ENCODE results near the gene DOP1A.

Gene DOP1A

DNA sequence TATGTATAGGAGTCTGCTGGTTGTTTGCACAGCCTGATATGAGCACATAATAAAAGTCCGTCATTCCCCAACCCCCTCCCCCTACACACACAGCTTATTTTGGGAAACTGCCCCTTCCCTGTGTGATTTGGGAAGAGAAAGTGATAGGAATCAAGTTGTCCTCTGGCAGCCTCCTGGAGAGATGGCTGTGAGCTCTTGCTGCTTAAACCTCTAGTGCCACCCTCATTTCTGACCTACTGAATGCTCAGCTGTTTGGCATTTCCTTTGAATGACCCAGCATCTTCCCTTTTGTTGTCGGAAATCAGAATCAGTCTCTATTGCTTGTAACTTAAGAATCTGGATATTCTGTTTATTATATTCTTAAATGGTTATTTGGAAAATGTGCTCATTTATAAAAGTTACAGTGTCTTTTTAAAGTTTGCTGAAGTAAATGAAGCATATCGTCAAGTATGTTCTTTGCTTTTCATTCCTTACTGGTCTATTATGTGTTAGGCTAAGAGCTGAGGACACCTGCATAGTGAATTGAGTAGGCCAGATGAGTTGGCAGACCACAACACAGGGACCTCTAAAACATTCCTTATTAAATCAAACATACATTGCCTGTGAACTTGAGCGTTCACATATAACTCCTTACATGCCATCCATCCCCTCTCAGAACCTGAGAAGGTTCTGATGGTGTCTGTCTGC lies 131.2 kb downstream of the DOP1A start:
- DNase-seq (ENCODE audit: low read depth): peak; percentile 67

DNA sequence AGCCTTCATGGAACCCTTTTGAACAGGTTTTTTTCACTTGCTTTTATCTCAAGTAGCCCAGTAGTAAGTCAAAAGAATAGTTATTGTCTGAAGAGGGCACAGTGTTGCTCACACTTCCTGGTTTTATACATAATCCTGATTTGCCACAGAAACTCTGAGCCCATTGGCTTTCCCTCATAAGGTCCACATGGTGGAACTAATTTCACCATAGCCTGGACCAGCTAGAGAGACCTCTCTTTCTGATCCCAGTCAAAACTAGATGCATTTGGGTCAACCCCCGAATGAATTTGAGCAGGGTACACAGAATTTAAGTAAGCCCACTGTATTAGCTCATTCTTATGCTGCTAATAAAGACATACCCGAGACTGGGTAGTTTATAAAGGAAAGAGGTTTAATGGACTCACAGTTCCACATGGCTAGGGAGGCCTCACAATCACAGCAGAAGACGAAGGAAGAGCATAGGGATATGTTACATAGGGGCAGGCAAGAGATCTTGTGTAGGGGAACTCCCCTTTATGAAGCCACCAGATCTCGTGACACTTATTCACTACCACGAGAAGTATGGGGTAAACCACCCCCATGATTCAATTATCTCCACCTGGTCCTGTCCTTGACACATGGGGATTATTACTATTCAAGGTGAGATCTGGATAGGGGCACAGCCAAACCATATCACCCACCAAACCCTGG lies 131.8 kb downstream of the DOP1A start:
- DNase-seq (ENCODE audit: low read depth): no peak

DNA sequence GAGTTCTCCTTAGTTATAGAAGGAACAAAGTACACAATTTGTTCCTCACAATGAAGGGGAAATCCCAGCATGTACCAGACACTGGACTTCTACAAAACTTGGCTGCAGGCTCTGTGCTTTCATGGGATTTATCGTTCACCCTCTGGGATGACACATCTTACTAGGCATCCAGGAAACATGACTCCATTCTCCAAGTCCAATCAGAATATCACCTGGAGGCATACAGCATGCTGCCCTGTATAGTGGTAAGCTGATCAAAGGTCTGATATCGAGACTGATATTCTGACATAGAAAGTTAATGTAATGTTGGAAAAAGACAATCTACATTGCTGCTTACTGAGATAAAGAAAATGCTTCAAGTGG lies 132.4 kb downstream of the DOP1A start:
- peak; percentile 93 for DNase-seq (ENCODE audit: low read depth)

DNA sequence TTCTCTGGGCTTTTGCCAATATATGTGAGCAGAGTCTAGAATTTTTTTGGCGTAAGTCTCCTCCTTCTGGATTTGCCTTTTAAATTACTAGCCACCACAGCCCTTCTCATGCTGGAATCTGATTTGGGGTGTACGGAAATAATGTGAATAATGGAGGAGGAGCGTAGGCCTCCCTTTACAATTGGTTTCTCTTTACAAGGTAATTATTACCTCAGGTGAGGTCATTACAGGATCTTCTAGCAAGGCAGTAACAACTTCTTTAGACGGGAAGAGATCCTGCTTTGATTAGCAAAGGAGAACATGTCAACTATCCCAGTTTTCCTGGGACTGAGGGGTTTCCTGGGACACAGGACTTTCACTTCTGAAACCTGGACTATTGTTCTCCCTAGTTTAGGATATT lies 134.6 kb downstream of the DOP1A start:
- DNase-seq (ENCODE audit: low read depth): no peak

DNA sequence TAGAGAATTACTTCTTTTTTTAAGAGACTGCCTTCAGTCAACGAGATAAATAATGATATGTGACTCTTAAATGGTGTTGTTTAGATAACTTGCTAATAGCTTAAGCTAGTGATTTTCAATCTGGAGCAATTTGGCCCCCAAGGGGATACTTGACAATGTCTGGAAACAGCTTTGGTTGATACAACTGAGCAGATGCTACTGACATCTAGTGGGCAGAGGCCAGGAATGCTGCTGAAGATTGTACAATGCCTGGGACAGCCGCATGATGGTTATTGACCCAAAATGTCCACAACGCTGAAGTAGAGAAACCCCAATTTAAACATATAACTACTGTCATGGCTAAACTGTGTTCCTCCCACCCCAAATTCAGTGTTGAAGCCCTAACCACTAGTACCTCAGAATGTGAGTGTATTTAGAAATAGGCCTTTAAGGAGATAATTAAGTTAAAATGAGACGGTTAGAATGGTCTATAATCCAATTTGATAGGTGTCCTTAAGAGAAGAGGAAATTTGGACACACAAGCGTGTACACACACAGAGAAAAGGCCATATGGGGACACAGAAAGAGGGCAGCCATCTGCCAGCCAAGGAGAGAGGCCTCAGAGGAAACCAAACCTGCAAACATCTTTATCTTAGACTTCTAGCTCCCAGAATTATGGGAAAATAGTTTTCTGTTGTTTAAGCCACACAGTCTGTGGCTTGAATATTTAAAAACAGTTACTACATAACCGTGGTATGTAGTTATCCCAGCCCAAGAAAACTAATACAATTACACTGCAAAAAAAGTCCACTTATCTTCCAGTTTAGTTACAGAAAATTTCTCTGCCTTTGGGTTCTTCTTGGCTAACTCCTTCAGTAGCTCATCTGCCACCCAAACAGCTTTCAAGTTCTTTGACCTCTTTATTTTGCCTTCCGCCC lies 147.9 kb downstream of the DOP1A start:
- peak; percentile 77 for DNase-seq (ENCODE audit: low read depth)

DNA sequence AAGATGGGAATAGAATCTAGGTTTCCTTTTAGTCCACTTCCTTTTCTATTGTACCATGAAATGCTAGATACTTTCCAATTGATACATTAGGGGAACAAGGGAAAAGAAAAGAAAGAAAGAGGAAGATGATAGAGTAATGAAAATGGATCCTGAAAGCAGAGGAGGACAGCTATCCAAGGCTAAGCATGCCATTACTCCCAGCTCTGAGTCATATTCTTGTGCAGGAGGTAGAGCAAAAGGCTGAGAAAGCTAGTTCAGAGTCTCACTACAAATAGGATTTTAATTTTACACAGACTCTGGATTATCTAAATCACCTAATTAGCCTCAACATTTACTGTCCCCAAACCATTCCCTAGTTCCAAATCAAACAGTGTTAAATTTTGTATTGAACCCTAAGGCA lies 149.3 kb downstream of the DOP1A start:
- peak; percentile 54 for DNase-seq (ENCODE audit: low read depth)

All from iris pigment epithelial cell (primary cell).